Mucosa of descending colon (tissue), 3 donors: ENCODE data around the gene KDM1B. TPM values are rescaled to one million over a fixed set of nuclear protein-coding genes. Genes with fewer than 3 reads are reported as not detected.

Experiments used
- ATAC-seq: fragments of 200-7000 bp; cut with Tn5 transposase; one replicate; pipeline ENCODE4 v1.9.1; 2020; ENCODE audit warnings: mild to moderate bottlenecking, moderate library complexity
- DNase-seq, 3 donors: peaks; one replicate each; pipeline ENCODE4 v3.0.0-alpha.2; 2020
- H3K36me3 ChIP-seq: fragments of 200-600 bp; one replicate; pipeline ENCODE4 v1.8.0; 2021; ENCODE audit warnings: low read depth, mild to moderate bottlenecking
- H3K4me1 ChIP-seq: fragments of 200-600 bp; one replicate; pipeline ENCODE4 v1.8.0; 2021; ENCODE audit warnings: low read depth, mild to moderate bottlenecking
- H3K4me3 ChIP-seq: fragments of 200-600 bp; one replicate; pipeline ENCODE4 v1.8.0; 2021; ENCODE audit warnings: mild to moderate bottlenecking
- H3K9me3 ChIP-seq: fragments of 200-600 bp; one replicate; pipeline ENCODE4 v1.8.0; 2021; ENCODE audit warnings: mild to moderate bottlenecking
- CTCF ChIP-seq: fragments of 200-600 bp; IDR thresholded peaks from one replicate; pipeline ENCODE4 v1.8.0; 2022; ENCODE audit warnings: antibody characterized with exemption, mild to moderate bottlenecking
- intact Hi-C, 2 donors: fragments of 100-400 bp; cut with DNase I in 1 of 2; cut with micrococcal nuclease in 1 of 2; formaldehyde crosslinking; loops; one replicate each; pipeline versions ENCODE4 v1.11.0 to v1.11.1; 2022; cut with DNase I, micrococcal nuclease
- total RNA-seq, 3 donors: library from RNA; stranded (reverse); fragmentation: NEBNext Ultra II Directional in 2 of 3; extraction: Animal tissue kit (Norgen Biotek cat#: 25700) in 2 of 3; gene quantifications; one replicate each; pipeline versions ENCODE4 v1.2.1 to v1.2.4, GENCODE V29; 2021 to 2023
- donor health status: DM: no; HTN: no; CAD: no; lungs with moderate emphysema.
- donor health status: DM: no; HTN: no; CAD: no.
- donor health status: DM: no; HTN: yes; CAD: no.

Gene KDM1B
- total RNA-seq, 3 donors from 2014 or later = 34.6 to 47.4 (median 37.6) TPM

- no peaks in the 10 kb centered on the region for H3K36me3 ChIP-seq
- TF ChIP-seq CTCF = no peak
- ATAC-seq (no peak), DNase-seq (no peak)
- no peaks in the 10 kb centered on the region for H3K4me1 ChIP-seq
- H3K4me3 ChIP-seq = no peak overlapping the region
- intact Hi-C loops = no loop called here
- peaks cover 6% of the 10 kb centered on the region for H3K9me3 ChIP-seq
Observed at GRCh38 chr6:18235524-18235923, 80.3 kb downstream of the KDM1B start.

- intact Hi-C loops = no loop called here
- Histone ChIP-seq H3K9me3 (peaks cover 2% of the 10 kb centered on the region), H3K36me3 (no peaks in the 10 kb centered on the region), H3K4me1 (no peaks in the 10 kb centered on the region), H3K4me3 (no peak overlapping the region)
- ATAC-seq = no peak
- no peak for TF ChIP-seq CTCF
- no peak for DNase-seq
Observed at GRCh38 chr6:18237167-18237566, 81.9 kb downstream of the KDM1B start.

- intact Hi-C loops = no loop called here
- Histone ChIP-seq H3K4me1 (no peaks in the 10 kb centered on the region), H3K36me3 (no peaks in the 10 kb centered on the region), H3K4me3 (no peak overlapping the region), H3K9me3 (no peaks in the 10 kb centered on the region)
- no peak for TF ChIP-seq CTCF
- DNase-seq (no peak), ATAC-seq (no peak)
Observed at GRCh38 chr6:18240230-18240629, 85.0 kb downstream of the KDM1B start.

GRCh38 chr6:18241208-18242038, 86.2 kb downstream of the KDM1B start:
- no peaks in the 10 kb centered on the region for H3K36me3 ChIP-seq
- ATAC-seq (peak; percentile 79), DNase-seq (no peak)
- H3K4me3 ChIP-seq = no peak overlapping the region
- H3K4me1 ChIP-seq = no peaks in the 10 kb centered on the region
- H3K9me3 ChIP-seq = no peaks in the 10 kb centered on the region
- intact Hi-C loops = no loop called here
- no peak for TF ChIP-seq CTCF

GRCh38 chr6:18242062-18242851, 87.0 kb downstream of the KDM1B start:
- ATAC-seq (peak; percentile 72), DNase-seq (peak in 1 of 3 donors; percentile 16)
- intact Hi-C loops = no loop called here
- TF ChIP-seq CTCF = no peak
- Histone ChIP-seq H3K9me3 (no peaks in the 10 kb centered on the region), H3K4me1 (no peaks in the 10 kb centered on the region), H3K36me3 (no peaks in the 10 kb centered on the region), H3K4me3 (no peak overlapping the region)
